Skin of body (tissue), 2 donors: ENCODE results near the gene RBM15B. TPM values are rescaled to one million over a fixed set of nuclear protein-coding genes. Genes with fewer than 3 reads are reported as not detected.
"Not testable (repeated sequence)": the region's sequence is repeated elsewhere in the genome, so short reads cannot be mapped to it uniquely, and the experiment has no call there.

Experiments used
- DNase-seq: peaks from one replicate; lab custom pipeline; 2025; lab: John Stamatoyannopoulos, UW
- total RNA-seq: library from RNA; depleted of rRNA; stranded (reverse); fragments of >200 nt; gene quantifications from one replicate; pipeline ENCODE4 v1.2.3, GENCODE V29; 2014

RBM15B gene, protein sequence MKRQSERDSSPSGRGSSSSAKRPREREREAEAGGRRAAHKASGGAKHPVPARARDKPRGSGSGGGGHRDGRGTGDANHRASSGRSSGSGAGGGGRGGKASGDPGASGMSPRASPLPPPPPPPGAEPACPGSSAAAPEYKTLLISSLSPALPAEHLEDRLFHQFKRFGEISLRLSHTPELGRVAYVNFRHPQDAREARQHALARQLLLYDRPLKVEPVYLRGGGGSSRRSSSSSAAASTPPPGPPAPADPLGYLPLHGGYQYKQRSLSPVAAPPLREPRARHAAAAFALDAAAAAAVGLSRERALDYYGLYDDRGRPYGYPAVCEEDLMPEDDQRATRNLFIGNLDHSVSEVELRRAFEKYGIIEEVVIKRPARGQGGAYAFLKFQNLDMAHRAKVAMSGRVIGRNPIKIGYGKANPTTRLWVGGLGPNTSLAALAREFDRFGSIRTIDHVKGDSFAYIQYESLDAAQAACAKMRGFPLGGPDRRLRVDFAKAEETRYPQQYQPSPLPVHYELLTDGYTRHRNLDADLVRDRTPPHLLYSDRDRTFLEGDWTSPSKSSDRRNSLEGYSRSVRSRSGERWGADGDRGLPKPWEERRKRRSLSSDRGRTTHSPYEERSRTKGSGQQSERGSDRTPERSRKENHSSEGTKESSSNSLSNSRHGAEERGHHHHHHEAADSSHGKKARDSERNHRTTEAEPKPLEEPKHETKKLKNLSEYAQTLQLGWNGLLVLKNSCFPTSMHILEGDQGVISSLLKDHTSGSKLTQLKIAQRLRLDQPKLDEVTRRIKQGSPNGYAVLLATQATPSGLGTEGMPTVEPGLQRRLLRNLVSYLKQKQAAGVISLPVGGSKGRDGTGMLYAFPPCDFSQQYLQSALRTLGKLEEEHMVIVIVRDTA
- 16.5 TPM for total RNA-seq

- peak; percentile 96 for DNase-seq
Measured at GRCh38 chr3:51391075-51391565, at the start of gene RBM15B. TSS of gene RBM15B (plus strand) at chr3:51391285. CDS start at chr3:51391400, 115 bp downstream.

DNA sequence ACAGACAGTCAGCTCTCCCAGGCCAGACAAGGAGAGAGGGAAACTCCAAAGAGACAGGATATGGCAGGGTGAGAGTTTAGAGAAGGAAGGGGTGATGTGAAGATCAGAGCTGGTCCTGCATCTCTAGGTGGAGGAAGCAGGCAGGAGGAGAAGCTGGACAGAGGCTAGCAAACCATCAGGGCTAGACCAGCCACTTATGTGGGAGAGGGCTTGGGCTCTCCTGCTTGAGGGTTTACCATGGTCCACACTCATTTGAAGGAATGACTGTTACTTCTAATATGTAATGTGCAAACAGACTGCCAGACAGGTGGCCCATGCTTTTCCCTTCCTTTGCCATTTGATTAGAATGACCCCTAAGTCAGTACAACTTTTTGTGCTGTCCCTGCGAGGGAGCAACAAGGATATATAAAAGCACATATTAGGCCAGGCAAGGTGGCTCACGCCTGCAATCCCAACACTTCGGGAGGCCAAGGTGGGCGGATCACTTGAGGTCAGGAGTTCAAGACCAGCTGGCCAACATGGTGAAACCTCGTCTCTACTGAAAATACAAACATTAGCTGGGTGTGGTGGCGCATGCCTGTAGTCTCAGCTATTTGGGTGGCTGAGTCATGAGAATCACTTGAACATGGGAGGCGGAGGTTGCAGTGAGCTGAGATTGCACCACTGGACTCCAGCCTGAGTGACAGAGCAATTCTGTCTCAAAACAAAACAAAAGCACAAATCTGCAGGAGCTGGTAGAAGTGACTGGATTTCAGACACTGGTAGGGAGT, 47.0 kb upstream of the RBM15B start:
- DNase-seq = no peak

GRCh38 chr3:51350751-51351150, 40.3 kb upstream of the RBM15B start:
- DNase-seq = no peak

- DNase-seq = no peak
Measured at GRCh38 chr3:51353131-51353530, 38.0 kb upstream of the RBM15B start.

DNA sequence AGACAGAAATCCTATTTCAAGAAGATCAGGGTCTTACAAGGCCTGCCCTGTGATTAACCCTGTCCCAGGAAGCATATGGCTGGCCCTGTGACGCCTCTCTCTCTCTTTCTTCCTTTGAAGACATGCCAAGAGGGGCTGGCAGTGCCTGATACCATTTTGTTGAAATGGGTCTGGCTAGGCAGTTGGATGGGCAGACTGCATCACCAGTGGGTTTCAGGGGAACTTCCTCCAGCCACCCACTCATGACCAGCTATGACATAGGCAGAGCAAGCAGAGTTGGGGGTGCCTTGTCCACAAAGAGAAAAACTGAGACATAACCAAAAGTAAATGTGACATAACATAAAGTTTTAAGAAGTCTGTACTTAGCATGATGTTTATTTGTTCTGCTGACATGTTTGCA, 37.4 kb upstream of the RBM15B start:
- DNase-seq = no peak

DNA sequence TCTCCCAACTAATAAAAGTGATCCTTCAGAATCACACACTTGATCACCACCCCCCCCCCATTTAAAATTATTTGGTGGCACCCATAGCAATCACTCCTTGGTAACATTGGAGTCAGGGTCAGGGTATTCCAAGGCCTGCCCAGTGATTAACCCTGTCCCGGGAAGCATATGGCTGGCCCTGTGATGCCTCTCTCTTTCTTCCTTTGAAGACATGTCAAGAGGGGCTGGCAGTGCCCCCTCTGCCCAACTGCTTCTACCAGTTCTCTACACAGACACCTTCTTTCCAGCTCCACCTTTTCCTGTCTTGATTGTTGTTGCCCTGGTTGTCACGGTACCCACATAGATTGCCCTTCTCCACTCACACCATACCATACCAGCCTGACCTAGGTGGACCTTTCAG, 36.9 kb upstream of the RBM15B start:
- DNase-seq = no peak

DNA sequence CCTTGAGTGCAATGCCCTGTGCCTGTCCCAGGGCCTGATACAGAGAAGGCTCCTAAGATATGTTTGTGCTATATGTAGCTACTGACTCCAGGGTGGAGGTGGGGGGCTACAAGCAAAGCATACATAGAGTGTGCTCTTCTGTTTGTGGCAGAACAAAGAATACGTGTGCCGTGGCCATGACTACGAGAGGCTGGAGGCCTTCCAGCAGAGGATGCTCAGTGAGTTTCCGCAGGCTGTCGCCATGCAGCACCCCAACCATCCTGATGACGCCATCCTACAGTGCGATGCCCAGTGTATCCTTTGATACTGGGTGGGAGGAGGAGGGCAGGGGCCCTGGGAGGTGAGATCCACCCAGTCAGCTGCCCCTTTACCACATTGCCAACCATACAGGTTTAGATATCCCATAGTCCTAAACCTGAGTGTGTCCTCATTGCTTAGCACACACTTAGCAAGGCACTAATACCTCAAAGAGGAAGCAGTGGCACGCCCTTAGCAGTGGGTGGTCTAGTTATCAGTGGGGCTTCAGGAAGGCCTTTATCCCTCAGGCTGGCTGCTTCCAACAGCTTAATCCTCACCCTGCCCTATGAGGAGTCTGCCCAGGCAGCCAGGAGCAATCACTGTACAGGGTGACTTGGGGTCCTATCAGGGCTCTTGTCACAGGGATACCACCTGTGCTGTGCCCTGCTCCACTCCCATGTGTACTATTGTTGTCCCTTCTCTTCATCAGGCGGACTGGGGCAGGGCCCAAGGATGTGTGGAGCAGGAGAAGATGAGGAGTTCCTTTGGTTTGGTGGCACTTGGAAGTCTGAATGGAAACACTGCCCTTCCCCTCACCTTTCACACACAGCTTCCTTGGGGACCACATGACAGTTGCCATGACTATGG, 36.1 kb upstream of the RBM15B start:
- DNase-seq = no peak

DNA sequence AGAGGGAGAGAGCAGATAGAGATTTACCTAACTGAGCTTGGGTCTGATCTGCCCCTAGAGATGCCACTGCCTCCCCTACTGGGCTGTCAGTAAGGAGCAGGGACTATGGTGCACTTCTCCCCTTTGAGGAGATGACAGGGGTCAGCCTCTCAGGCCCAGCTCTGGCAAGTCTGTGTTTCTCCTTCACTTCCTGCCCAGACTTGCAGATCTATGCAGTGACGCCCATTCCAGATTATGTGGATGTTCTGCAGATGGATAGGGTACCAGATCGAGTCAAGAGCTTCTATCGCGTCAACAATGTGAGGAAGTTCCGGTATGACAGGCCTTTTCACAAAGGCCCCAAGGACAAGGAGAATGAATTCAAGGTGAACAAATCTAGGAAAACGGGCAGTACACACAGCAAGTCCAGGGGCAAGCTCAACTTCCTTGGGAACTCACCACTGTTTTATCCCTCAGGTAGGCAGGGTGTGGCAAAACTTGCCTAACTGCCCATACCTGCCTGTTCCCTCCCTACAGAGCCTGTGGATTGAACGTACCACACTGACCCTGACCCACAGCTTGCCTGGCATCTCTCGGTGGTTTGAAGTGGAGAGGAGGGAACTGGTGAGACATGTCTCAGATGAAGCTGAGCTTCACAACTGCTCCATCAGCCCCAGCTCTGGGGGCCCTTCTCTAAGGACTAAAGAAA, 35.0 kb upstream of the RBM15B start:
- no peak for DNase-seq

DNA sequence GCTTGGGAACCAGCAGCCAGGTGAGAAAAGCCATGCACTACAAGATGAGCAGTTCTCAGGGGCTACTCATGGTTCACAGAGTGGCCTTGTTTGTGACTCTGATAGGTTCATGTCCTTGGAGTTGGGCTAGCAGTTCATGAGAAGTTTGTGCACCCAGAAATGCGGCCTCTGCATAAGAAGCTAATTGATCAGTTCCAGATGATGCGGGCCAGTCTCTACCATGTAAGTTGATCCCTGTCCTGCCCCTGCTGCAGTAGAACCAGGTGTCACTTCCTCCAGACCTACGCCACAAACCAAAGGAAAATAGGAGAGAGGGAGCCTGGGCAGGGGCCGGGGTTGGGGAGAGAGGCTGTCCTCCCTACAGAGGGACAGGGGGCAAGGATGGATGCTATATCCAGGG, 33.2 kb upstream of the RBM15B start:
- no peak for DNase-seq

DNA sequence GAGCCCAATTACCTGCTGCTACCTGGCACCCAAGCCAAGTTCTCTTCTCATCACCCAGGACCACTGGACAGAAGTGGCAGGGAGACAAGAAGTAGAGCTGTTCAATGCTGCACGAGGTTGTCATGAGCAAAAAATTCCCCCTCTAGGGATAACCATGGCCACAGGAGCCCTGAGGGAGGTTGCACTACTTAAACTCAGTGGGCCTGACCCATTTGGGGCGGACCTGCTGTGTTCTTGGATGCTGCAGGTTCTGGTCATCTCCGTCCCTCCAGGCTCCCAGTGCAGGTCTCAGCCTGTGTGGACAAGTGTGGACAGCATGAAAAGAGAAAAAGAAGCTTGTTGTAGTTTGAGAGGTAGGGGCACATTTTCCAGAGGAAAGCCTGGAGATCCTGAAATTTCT, 32.1 kb upstream of the RBM15B start:
- DNase-seq = no peak

DNA sequence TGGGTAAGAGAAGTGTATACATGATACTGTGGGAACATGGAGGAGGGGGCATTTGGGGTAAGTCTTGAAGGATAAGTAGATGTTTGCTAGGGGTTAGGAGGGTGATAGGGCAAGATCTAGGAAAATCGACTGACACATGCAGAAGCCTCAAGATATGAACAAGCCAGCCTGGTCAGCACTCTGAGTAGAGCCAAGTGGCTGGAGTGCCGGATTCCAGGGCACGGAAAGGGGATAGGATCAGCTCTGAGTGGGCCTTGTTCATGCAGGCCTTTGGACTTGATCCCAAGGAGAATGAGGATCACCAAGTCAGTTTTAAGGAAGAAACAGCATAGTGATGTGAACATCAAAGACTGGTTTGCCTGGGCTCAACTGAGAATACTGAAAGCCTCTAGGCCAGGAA, 30.3 kb upstream of the RBM15B start:
- no peak for DNase-seq

DNA sequence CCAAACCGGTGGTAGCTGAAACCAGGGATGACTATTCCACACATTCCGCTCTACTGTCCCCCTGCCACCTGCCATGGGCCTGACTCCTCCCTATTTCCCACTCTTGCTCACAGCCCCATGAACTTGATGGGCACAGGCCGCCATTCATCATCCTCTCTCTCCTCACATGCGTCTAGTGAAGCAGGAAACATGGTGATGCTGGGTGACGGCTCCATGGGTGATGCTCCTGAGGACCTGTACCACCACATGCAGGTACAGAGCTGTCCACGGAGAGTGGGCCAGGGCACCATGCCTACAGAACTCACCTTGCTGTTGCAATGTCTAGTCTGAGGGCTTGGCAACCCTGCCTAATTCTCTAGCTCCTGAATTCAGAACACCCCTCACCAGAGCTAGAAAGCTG, 29.3 kb upstream of the RBM15B start:
- DNase-seq = no peak

DNA sequence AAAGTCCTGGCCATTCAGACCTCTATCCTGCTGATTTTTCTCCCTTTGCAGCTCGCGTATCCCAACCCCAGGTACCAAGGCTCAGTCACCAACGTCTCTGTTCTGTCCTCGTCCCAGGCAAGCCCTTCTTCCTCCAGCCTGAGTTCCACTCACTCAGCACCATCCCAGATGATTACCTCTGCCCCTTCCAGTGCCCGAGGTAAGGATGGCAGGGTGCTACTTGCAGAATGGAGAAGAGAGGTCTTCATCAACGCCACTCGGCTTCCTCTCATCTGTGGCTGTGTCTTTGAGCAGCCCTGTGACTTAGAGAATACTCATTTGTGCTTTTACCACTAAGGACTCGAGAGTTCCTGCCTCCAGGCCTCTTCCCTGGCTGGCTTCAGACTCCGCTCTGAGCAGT, 28.6 kb upstream of the RBM15B start:
- no peak for DNase-seq

GRCh38 chr3:51368276-51368675, 22.8 kb upstream of the RBM15B start:
- DNase-seq = not testable (repeated sequence)

GRCh38 chr3:51371943-51372557, 19.0 kb upstream of the RBM15B start:
- no peak for DNase-seq

DNA sequence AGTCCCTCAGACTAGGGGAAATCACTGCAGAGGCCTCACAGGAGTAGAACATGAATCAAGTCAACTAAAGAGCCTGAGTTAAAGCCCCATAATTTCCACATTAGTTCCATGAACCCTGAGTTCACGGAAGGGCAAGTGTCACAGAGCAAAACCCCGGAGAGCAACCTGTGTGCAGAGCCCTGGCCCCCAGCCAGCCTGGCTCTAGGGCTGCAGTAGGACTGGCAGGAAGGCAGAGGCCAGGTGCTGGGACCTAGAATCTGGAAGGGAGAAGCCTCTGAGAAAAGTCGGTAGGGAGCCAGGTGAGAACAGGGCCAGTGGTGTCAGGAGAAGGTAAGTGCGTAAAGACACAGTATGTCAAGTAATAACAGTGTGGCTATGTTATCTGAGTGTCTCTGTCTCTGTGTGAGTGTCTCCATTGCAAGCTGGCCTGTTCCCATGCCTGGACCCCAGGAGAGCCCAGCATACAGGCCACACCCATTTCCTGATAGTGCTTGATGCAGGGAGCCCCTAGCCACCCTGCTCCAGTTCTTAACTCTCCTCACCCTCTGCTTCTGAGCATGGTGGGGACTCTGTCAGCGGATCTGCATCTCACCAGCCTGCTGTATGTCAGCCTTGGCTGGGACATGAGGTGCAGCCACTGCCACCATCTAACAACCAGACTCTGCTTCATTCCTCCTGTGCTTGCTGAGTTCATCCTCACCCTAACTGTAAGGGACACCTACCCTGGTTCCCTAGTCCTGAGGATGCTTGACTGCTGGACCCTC, 17.2 kb upstream of the RBM15B start:
- DNase-seq = no peak

DNA sequence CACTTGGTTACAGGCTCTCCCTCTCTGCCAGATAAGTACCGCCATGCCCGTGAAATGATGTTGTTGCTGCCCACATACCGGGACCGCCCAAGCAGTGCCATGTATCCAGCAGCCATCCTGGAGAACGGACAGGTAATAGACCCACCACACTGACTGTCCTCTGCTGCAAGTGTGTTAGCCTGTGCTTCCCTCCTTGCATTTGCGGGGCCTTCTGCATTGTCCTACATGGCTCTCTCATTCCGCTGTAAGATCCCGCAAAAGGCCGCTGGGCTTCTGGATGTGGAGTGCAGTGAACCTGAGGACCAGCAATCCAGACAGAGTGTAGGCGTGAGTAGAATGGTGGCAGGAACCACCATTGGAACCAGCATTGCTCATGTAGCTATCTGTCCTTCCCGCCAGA, 16.6 kb upstream of the RBM15B start:
- DNase-seq = no peak

DNA sequence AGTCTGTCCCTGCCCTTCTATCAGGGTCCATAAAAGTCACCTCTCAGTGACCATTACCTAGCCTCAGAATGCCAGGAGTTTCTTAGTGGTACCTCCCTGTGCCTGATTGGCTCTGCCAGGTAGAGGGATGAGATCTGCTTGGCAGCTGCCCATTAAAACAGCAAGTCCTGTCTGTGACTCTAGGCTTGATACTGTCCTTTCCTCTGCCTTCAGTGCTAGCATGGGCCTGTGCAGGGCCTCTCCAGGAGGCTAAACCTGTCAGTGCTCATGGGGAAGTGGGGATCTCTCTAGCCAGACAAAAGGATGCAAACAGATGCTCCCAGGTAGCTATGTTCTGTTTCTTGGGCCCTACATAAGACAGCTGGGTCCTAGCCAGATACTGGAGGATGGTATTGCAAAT, 15.9 kb upstream of the RBM15B start:
- DNase-seq = no peak

GRCh38 chr3:51375571-51375970, 15.5 kb upstream of the RBM15B start:
- DNase-seq = no peak
